ENCODE data around the gene MRPL16. TPM values are rescaled to one million over a fixed set of nuclear protein-coding genes. Genes with fewer than 3 reads are reported as not detected.

MRPL16 gene
- total and polyA plus RNA-seq, 4 donors: 24.9 to 54.9 (median 39.6) TPM

DNA sequence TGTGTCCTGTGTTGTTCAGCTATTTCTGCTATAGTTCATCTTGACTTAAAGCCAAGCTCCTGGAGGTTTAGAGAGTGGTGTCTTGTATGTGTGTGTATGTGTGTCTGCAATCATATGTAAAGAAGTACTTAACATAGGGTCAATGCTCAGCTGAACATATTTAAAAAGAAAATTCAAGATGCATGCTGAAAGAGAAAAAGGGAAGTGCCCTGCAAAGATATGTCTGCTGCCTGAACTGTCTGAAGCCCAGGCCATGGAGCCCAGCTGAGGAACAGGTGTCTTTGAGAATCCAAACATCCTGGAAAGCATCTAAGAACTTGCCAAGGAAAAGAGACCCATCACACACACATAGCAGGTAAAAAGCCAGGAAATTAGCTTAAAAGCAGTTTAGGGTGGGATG is 49.1 kb upstream of the MRPL16 start:
- DNase-seq (ENCODE audit: low spot score): no peak
- Histone ChIP-seq H3K27ac (ENCODE audit: low read depth in 1 of 2, low read length in 2 of 2) (no peak overlapping the region), H3K4me3 (ENCODE audit: low read depth in 1 of 3, low read length in 3 of 3) (no peak overlapping the region), H3K36me3 (ENCODE audit: control insufficient read depth in 4 of 4, insufficient read depth in 3 of 4, low read depth in 1 of 4, low read length in 3 of 4) (no peaks in the 10 kb centered on the region), H3K4me1 (ENCODE audit: control insufficient read depth in 4 of 4, insufficient read depth in 4 of 4, low read length in 3 of 4) (no peaks in the 10 kb centered on the region), H3K9me3 (ENCODE audit: control insufficient read depth in 4 of 4, low read length in 3 of 4) (no peaks in the 10 kb centered on the region), H3K9ac (ENCODE audit: low read depth in 1 of 2, low read length in 2 of 2) (no peak overlapping the region), H3K27me3 (ENCODE audit: control insufficient read depth in 4 of 4, insufficient read depth in 4 of 4, low read length in 3 of 4) (peaks cover 0 to 4% (median 0%) of the 10 kb centered on the region in 4 donors)
- TF ChIP-seq ATF3 (IDR thresholded peaks at IDR 0.05): no peak
- TF ChIP-seq TAF1 (conservative IDR thresholded peaks at IDR 0.05): no peak
- TF ChIP-seq SP1 (IDR thresholded peaks at IDR 0.05): no peak
- no peak for TF ChIP-seq YY1 (IDR thresholded peaks at IDR 0.05)
- TF ChIP-seq JUND (IDR thresholded peaks at IDR 0.05): no peak
- TF ChIP-seq EGR1 (IDR thresholded peaks at IDR 0.05; ENCODE audit: low read depth in 2 of 2): no peak
- TF ChIP-seq NR2F2 (IDR thresholded peaks at IDR 0.05): no peak
- TF ChIP-seq RAD21 (IDR thresholded peaks at IDR 0.05): no peak
- TF ChIP-seq, protein P1, sequence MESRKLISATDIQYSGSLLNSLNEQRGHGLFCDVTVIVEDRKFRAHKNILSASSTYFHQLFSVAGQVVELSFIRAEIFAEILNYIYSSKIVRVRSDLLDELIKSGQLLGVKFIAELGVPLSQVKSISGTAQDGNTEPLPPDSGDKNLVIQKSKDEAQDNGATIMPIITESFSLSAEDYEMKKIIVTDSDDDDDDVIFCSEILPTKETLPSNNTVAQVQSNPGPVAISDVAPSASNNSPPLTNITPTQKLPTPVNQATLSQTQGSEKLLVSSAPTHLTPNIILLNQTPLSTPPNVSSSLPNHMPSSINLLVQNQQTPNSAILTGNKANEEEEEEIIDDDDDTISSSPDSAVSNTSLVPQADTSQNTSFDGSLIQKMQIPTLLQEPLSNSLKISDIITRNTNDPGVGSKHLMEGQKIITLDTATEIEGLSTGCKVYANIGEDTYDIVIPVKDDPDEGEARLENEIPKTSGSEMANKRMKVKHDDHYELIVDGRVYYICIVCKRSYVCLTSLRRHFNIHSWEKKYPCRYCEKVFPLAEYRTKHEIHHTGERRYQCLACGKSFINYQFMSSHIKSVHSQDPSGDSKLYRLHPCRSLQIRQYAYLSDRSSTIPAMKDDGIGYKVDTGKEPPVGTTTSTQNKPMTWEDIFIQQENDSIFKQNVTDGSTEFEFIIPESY (IDR thresholded peaks at IDR 0.05): no peak
- no peak for TF ChIP-seq REST (IDR thresholded peaks at IDR 0.05)

- Histone ChIP-seq H3K36me3 (ENCODE audit: control insufficient read depth in 4 of 4, insufficient read depth in 3 of 4, low read depth in 1 of 4, low read length in 3 of 4) (no peaks in the 10 kb centered on the region), H3K4me1 (ENCODE audit: control insufficient read depth in 4 of 4, insufficient read depth in 4 of 4, low read length in 3 of 4) (no peaks in the 10 kb centered on the region), H3K9me3 (ENCODE audit: control insufficient read depth in 4 of 4, low read length in 3 of 4) (no peaks in the 10 kb centered on the region), H3K9ac (ENCODE audit: low read depth in 1 of 2, low read length in 2 of 2) (no peak overlapping the region), H3K4me3 (ENCODE audit: low read depth in 1 of 3, low read length in 3 of 3) (no peak overlapping the region), H3K27ac (ENCODE audit: low read depth in 1 of 2, low read length in 2 of 2) (no peak overlapping the region), H3K27me3 (ENCODE audit: control insufficient read depth in 4 of 4, insufficient read depth in 4 of 4, low read length in 3 of 4) (peaks cover 0 to 4% (median 0%) of the 10 kb centered on the region in 4 donors)
- no peak for TF ChIP-seq YY1 (IDR thresholded peaks at IDR 0.05)
- TF ChIP-seq HNF4G (IDR thresholded peaks at IDR 0.05): no peak
- TF ChIP-seq, protein P2, sequence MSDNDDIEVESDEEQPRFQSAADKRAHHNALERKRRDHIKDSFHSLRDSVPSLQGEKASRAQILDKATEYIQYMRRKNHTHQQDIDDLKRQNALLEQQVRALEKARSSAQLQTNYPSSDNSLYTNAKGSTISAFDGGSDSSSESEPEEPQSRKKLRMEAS (IDR thresholded peaks at IDR 0.05): no peak
- TF ChIP-seq HNF4A (conservative IDR thresholded peaks at IDR 0.05): no peak
- no peak for TF ChIP-seq EGR1 (IDR thresholded peaks at IDR 0.05; ENCODE audit: low read depth in 2 of 2)
- no peak for TF ChIP-seq FOXA2 (IDR thresholded peaks at IDR 0.05)
- TF ChIP-seq, protein P3, sequence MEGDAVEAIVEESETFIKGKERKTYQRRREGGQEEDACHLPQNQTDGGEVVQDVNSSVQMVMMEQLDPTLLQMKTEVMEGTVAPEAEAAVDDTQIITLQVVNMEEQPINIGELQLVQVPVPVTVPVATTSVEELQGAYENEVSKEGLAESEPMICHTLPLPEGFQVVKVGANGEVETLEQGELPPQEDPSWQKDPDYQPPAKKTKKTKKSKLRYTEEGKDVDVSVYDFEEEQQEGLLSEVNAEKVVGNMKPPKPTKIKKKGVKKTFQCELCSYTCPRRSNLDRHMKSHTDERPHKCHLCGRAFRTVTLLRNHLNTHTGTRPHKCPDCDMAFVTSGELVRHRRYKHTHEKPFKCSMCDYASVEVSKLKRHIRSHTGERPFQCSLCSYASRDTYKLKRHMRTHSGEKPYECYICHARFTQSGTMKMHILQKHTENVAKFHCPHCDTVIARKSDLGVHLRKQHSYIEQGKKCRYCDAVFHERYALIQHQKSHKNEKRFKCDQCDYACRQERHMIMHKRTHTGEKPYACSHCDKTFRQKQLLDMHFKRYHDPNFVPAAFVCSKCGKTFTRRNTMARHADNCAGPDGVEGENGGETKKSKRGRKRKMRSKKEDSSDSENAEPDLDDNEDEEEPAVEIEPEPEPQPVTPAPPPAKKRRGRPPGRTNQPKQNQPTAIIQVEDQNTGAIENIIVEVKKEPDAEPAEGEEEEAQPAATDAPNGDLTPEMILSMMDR (IDR thresholded peaks at IDR 0.05; ENCODE audit: low read depth, low read length, missing input control): no peak
- TF ChIP-seq, protein P1 (IDR thresholded peaks at IDR 0.05): no peak
- 75% methylated on average over 10 of the region's 10 CpGs for WGBS
- no peak for DNase-seq (ENCODE audit: low spot score)
These were observed 47.2 kb upstream of the MRPL16 start for GRCh38 chr11:59857439-59858434.

Measured in liver (tissue), 9 donors.